ENCODE data around the gene HCCS.
A peak's percentile ranks its signal among the peaks of the same experiment; 100 is the strongest.
"Not testable (repeated sequence)": the region's sequence is repeated elsewhere in the genome, so short reads cannot be mapped to it uniquely, and the experiment has no call there.

Gene HCCS

GRCh38 chrX:11117745-11118144 is 6.6 kb downstream of the HCCS start:
- in situ Hi-C loops (cut with MboI; ENCODE audit: low pct_unique_long_range_greater_than_20kb, low sequenced_read_pairs), result no loop called here
- DNase-seq, result no peak

DNA sequence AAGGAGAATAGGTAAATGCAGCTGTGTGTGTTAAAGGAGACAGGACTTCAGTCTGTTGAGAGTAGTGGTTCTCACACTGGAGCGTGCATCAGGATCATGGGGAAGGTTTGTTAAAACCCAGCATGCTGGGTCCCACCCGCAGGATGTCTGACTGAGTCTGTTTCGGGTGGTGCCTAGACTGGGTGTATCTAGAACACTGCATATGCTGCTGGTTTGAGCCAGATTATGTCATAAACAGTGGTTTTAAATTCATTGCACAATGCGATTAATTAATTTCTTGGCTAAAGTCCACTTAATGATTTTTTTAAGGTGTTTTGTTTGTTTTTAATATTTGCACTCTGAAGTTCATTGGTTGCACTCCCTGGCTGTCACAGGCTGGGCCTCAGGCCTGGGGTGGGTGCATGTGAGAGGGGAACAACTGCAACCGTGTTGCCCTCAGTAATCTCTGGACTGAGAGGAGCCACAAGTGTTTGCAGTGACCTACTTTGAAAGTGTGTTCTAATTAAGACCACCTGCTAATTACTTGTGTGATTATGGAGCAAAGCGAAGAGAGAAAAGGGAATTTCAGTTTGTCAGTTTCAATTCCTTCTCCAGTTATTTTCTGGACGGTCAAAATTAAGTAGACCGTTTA is 8.3 kb downstream of the HCCS start:
- in situ Hi-C loops (cut with MboI; ENCODE audit: low pct_unique_long_range_greater_than_20kb, low sequenced_read_pairs), result no loop called here
- no peak for DNase-seq

DNA sequence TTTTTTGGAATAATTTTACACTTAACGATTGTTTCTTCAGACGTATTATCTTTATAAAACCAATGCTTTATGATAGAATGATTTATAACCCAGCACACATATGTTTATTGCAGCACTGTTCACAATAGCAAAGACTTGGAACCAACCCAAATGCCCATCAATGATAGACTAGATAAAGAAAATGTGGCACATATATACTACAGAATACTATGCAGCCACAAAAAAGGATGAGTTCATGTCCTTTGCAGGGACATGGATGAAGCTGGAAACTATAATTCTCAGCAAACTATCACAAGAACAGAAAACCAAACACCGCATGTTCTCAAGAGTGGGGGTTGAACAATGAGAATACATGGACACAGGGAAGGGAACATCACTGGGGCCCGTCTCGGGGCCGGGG is 12.0 kb downstream of the HCCS start:
- in situ Hi-C loops (cut with MboI; ENCODE audit: low pct_unique_long_range_greater_than_20kb, low sequenced_read_pairs); DNase-seq: not testable (repeated sequence)

GRCh38 chrX:11124112-11124511 is 13.0 kb downstream of the HCCS start:
- in situ Hi-C loops (cut with MboI; ENCODE audit: low pct_unique_long_range_greater_than_20kb, low sequenced_read_pairs), result no loop called here
- DNase-seq, result no peak

GRCh38 chrX:11125060-11125459 is 13.9 kb downstream of the HCCS start:
- in situ Hi-C loops (cut with MboI; ENCODE audit: low pct_unique_long_range_greater_than_20kb, low sequenced_read_pairs), result loop anchor here (25.0 kb wide), 1 partner anchor 938 kb away; no protein-coding TSS in a partner anchor
- DNase-seq, result no peak

GRCh38 chrX:11129534-11130105 is 18.5 kb downstream of the HCCS start:
- DNase-seq, result no peak
- in situ Hi-C loops (cut with MboI; ENCODE audit: low pct_unique_long_range_greater_than_20kb, low sequenced_read_pairs), result loop anchor here (25.0 kb wide), 1 partner anchor 942 kb away; no protein-coding TSS in a partner anchor

GRCh38 chrX:11130136-11130535 is 19.0 kb downstream of the HCCS start:
- in situ Hi-C loops (cut with MboI; ENCODE audit: low pct_unique_long_range_greater_than_20kb, low sequenced_read_pairs), result loop anchor here (25.0 kb wide), 1 partner anchor 943 kb away; no protein-coding TSS in a partner anchor
- DNase-seq, result no peak

- DNase-seq, result no peak
- in situ Hi-C loops (cut with MboI; ENCODE audit: low pct_unique_long_range_greater_than_20kb, low sequenced_read_pairs), result loop anchor here (25.0 kb wide), 1 partner anchor 944 kb away; no protein-coding TSS in a partner anchor
These were observed 20.0 kb downstream of the HCCS start for GRCh38 chrX:11131146-11131545.

- in situ Hi-C loops (cut with MboI; ENCODE audit: low pct_unique_long_range_greater_than_20kb, low sequenced_read_pairs), result loop anchor here (25.0 kb wide), 1 partner anchor 948 kb away; no protein-coding TSS in a partner anchor
- no peak for DNase-seq
These were observed 24.5 kb downstream of the HCCS start for GRCh38 chrX:11135564-11136185.

- peak; percentile 50 for DNase-seq
- in situ Hi-C loops (cut with MboI; ENCODE audit: low pct_unique_long_range_greater_than_20kb, low sequenced_read_pairs), result loop anchor here (25.0 kb wide), 1 partner anchor 950 kb away; no protein-coding TSS in a partner anchor
These were observed 26.5 kb downstream of the HCCS start for GRCh38 chrX:11137543-11138139.

- in situ Hi-C loops (cut with MboI; ENCODE audit: low pct_unique_long_range_greater_than_20kb, low sequenced_read_pairs), result loop anchor here (25.0 kb wide), 1 partner anchor 951 kb away; no protein-coding TSS in a partner anchor
- no peak for DNase-seq
These were observed 27.6 kb downstream of the HCCS start for GRCh38 chrX:11138498-11139390.

DNA sequence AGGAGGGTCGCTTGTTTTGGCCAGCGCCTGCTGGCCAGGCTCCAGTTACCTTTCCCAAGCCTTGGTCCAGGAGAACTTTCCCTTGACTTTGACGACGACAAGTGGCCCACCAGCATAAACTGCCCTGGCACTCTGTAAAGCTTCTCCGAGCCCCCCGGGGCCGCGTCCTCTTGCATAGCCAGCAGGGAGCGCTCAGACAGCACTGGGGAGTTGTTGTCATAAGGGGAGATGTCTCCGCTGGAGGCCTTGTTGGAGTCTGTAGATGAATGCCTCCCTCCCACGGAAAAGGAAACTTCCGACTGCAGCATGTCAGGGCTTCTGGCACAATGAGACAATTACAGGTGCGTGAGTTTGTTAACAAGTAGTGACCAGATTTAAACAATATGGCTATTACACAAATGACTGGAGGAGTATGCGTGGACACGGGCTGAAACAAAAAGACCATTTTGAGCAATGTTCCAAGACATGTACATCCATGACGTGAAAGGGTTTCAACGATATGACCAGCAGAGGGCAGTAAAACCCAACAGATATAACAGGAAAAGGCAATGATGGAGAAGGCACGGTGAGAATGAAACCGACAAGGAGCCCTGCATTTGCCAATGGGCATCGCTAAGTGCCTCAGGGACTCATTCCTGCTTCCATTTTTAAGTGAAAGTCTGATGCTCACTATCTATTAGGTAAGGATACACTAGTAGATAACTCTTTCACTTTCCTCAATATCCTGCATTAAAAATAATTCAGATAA is 33.0 kb downstream of the HCCS start:
- peak; percentile 82 for DNase-seq
- in situ Hi-C loops (cut with MboI; ENCODE audit: low pct_unique_long_range_greater_than_20kb, low sequenced_read_pairs), result loop anchor here (25.0 kb wide), 1 partner anchor 957 kb away; no protein-coding TSS in a partner anchor

GRCh38 chrX:11146411-11146810 is 35.3 kb downstream of the HCCS start:
- in situ Hi-C loops (cut with MboI; ENCODE audit: low pct_unique_long_range_greater_than_20kb, low sequenced_read_pairs), result loop anchor here (25.0 kb wide), 1 partner anchor 959 kb away; no protein-coding TSS in a partner anchor
- DNase-seq, result no peak

DNA sequence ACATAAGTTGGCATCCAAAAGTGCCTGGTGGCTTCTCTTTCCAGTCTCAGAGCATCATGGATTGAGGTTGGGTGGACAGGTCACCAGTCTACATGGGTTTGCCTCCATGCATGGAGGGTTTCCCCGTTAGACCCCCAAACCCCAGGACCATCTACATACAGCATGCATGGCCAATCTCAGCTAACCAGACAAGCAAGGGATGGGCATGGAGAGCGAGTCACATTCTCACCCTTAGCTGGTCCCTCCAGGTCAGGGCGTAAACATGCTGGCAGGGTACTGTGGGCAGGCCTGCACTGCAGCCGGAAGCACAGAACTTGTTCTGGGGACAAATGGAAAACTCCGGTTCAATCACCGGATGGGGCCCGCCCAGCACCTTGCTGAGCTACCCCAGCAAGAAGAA is 37.3 kb downstream of the HCCS start:
- DNase-seq, result no peak
- in situ Hi-C loops (cut with MboI; ENCODE audit: low pct_unique_long_range_greater_than_20kb, low sequenced_read_pairs), result loop anchor here (25.0 kb wide), 1 partner anchor 961 kb away; no protein-coding TSS in a partner anchor

GRCh38 chrX:11151799-11152559 is 40.8 kb downstream of the HCCS start:
- in situ Hi-C loops (cut with MboI; ENCODE audit: low pct_unique_long_range_greater_than_20kb, low sequenced_read_pairs), result no loop called here

GRCh38 chrX:11159149-11159548 is 48.0 kb downstream of the HCCS start:
- no peak for DNase-seq
- in situ Hi-C loops (cut with MboI; ENCODE audit: low pct_unique_long_range_greater_than_20kb, low sequenced_read_pairs), result no loop called here

More at GRCh38 chrX:11151799-11152559, 40.8 kb downstream of the HCCS start:
- no peak for DNase-seq

DNA sequence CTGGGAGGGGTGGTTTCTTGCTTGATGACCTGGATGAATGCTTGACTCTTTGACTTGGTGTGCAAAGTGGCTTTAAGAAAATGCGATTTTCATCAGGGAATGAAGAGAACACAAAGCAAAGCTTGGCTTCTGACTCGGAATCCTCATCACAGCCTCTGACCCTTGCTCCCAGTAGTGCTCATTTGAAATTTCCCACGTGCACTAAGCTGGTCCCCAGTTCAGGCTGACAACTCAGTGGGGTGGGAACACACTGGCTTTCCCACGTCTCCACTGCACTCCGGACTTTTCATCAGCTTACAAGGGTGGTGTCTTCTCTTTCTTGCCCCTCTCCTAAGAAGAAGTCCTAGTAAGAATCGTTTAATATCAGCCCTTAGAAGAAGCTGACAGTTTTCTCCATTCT is 53.3 kb downstream of the HCCS start:
- no peak for DNase-seq
- in situ Hi-C loops (cut with MboI; ENCODE audit: low pct_unique_long_range_greater_than_20kb, low sequenced_read_pairs), result no loop called here

All from KBM-7 (cell line).